NCI-H1092 (cell line): ENCODE measurements around the gene FADS2.

Source experiments
- DNase-seq: peaks from one replicate; lab custom pipeline; 2025; lab: John Stamatoyannopoulos, UW

FADS2 gene

GRCh38 chr11:61887839-61888494 lies 59.9 kb downstream of the FADS2 start:
- no peak for DNase-seq

GRCh38 chr11:61888590-61888989 lies 60.5 kb downstream of the FADS2 start:
- no peak for DNase-seq

GRCh38 chr11:61889831-61890230 lies 61.7 kb downstream of the FADS2 start:
- DNase-seq: no peak

GRCh38 chr11:61890529-61891330 lies 62.6 kb downstream of the FADS2 start:
- peak; percentile 23 for DNase-seq

- DNase-seq: peak; percentile 38
These were observed 63.4 kb downstream of the FADS2 start, which contains the start of gene FADS3 for GRCh38 chr11:61891331-61892084. FADS3 (minus strand) TSS chr11:61891545; CDS start chr11:61891381, 164 bp downstream.

GRCh38 chr11:61892085-61892370 lies 63.9 kb downstream of the FADS2 start:
- no peak for DNase-seq

GRCh38 chr11:61893981-61894380 lies 65.9 kb downstream of the FADS2 start:
- DNase-seq: no peak

- DNase-seq: no peak
These were observed 67.1 kb downstream of the FADS2 start for GRCh38 chr11:61895046-61895717.

- DNase-seq: no peak
These were observed 67.6 kb downstream of the FADS2 start for GRCh38 chr11:61895718-61896059.

- no peak for DNase-seq
These were observed 68.7 kb downstream of the FADS2 start for GRCh38 chr11:61896665-61897386.

GRCh38 chr11:61897387-61898246 lies 69.5 kb downstream of the FADS2 start:
- DNase-seq: peak; percentile 54

- no peak for DNase-seq
These were observed 70.1 kb downstream of the FADS2 start for GRCh38 chr11:61898247-61898582.

GRCh38 chr11:61899146-61899841 lies 71.2 kb downstream of the FADS2 start:
- DNase-seq: peak; percentile 49

GRCh38 chr11:61900251-61900650 lies 72.2 kb downstream of the FADS2 start:
- no peak for DNase-seq

GRCh38 chr11:61901397-61901796 lies 73.3 kb downstream of the FADS2 start:
- no peak for DNase-seq

- no peak for DNase-seq
These were observed 74.2 kb downstream of the FADS2 start for GRCh38 chr11:61902313-61902712.

- no peak for DNase-seq
These were observed 75.7 kb downstream of the FADS2 start for GRCh38 chr11:61903845-61904244.

- DNase-seq: no peak
These were observed 76.5 kb downstream of the FADS2 start for GRCh38 chr11:61904539-61905048.

GRCh38 chr11:61905067-61905696 lies 77.1 kb downstream of the FADS2 start:
- no peak for DNase-seq
